Progenitor cell of endocrine pancreas (in vitro differentiated cells): ENCODE data around the gene PFDN2. TPM values are rescaled to one million over a fixed set of nuclear protein-coding genes. Genes with fewer than 3 reads are reported as not detected.

Experiments used
- DNase-seq: peaks from one replicate; pipeline ENCODE4 v3.0.0; 2021; ENCODE audit warnings: low spot score; ENCODE audit not compliant: unreplicated experiment
- H3K27ac Mint-ChIP-seq: 2 replicates; pipeline ENCODE4 v1.8.0; 2021; ENCODE audit warnings: mild to moderate bottlenecking, moderate library complexity, mixed read lengths
- H3K27me3 Mint-ChIP-seq: 2 replicates; pipeline ENCODE4 v1.8.0; 2021; ENCODE audit warnings: mixed read lengths
- H3K36me3 Mint-ChIP-seq: 2 replicates; pipeline ENCODE4 v1.8.0; 2022; ENCODE audit warnings: mixed read lengths; ENCODE audit not compliant: insufficient read depth
- H3K4me1 Mint-ChIP-seq: 2 replicates; pipeline ENCODE4 v1.8.0; 2021; ENCODE audit warnings: low read depth, mixed read lengths
- H3K4me3 Mint-ChIP-seq: 2 replicates; pipeline ENCODE4 v1.8.0; 2021; ENCODE audit warnings: low read depth, mild to moderate bottlenecking, moderate library complexity, mixed read lengths
- H3K9me3 Mint-ChIP-seq: 2 replicates; pipeline ENCODE4 v1.8.0; 2021; ENCODE audit warnings: low read depth, mixed read lengths
- CTCF ChIP-seq: fragments of 200-600 bp; sonication (generic); IDR thresholded peaks from one replicate; pipeline ENCODE4 v1.5.0; 2021; ENCODE audit warnings: antibody characterized with exemption, mild to moderate bottlenecking; ENCODE audit not compliant: unreplicated experiment
- long read RNA-seq: library from polyadenylated mRNA; unstranded; transcript quantifications from one replicate; pipeline ENCODE4 v2.0.0, GENCODE V29; 2020
- total RNA-seq: library from RNA; stranded (reverse); gene quantifications from 2 replicates; pipeline ENCODE4 v1.2.1, GENCODE V29; 2021

PFDN2 gene
- total RNA-seq: 54.8 and 57.9 TPM in 2 replicates
- long read RNA-seq, transcript PFDN2-201 (4 exons, 677 nt): major isoform, 10 of 10 reads
- long read RNA-seq, partial matches to known transcripts: 0 of 10 reads
- long read RNA-seq, other reads (novel, unspliced or antisense): 0 of 10 reads

- H3K4me3 Mint-ChIP-seq: peak within 1 kb of the TSS; percentile 95
- H3K27me3 Mint-ChIP-seq: no peaks in the 10 kb centered on the region
These were observed at the start of gene PFDN2, which contains the start of gene NIT1 for GRCh38 chr1:161117759-161118581. PFDN2 (minus strand) TSS chr1:161118037; CDS start chr1:161118026, 11 bp downstream. NIT1 (plus strand) TSS chr1:161118105; CDS start chr1:161118177, 72 bp downstream.

GRCh38 chr1:161166669-161167548, 49.1 kb upstream of the PFDN2 start:
- Mint-ChIP-seq H3K9me3 (no peaks in the 10 kb centered on the region), H3K4me3 (peak overlapping the region; percentile 87), H3K36me3 (peaks cover 27% of the 10 kb centered on the region), H3K27me3 (no peaks in the 10 kb centered on the region), H3K4me1 (peaks cover 14% of the 10 kb centered on the region), H3K27ac (peak overlapping the region; percentile 95)
- TF ChIP-seq CTCF: peak; percentile 4
- no peak for DNase-seq

More at GRCh38 chr1:161117759-161118581, at the start of gene PFDN2, which contains the start of gene NIT1:
- Mint-ChIP-seq H3K4me1 (peaks cover 24% of the 10 kb centered on the region), H3K27ac (peak within 1 kb of the TSS; percentile 97), H3K9me3 (no peaks in the 10 kb centered on the region), H3K36me3 (peaks cover 12% of the 10 kb centered on the region)
- TF ChIP-seq CTCF: no peak
- DNase-seq: peak; percentile 82

GRCh38 chr1:161165742-161166668, 48.2 kb upstream of the PFDN2 start, which contains the start of gene PPOX:
PPOX (plus strand) TSS chr1:161166426; CDS start chr1:161166848, 422 bp downstream.
- peaks cover 17% of the 10 kb centered on the region for H3K4me1 Mint-ChIP-seq
- peaks cover 30% of the 10 kb centered on the region for H3K36me3 Mint-ChIP-seq
- H3K27me3 Mint-ChIP-seq: no peaks in the 10 kb centered on the region
- peak; percentile 49 for TF ChIP-seq CTCF
- H3K27ac Mint-ChIP-seq: peak within 1 kb of the TSS; percentile 95
- peak; percentile 81 for DNase-seq
- no peaks in the 10 kb centered on the region for H3K9me3 Mint-ChIP-seq
- H3K4me3 Mint-ChIP-seq: peak within 1 kb of the TSS; percentile 87

GRCh38 chr1:161164901-161165610, 47.2 kb upstream of the PFDN2 start:
- no peak for DNase-seq
- peak overlapping the region; percentile 69 for H3K27ac Mint-ChIP-seq
- no peaks in the 10 kb centered on the region for H3K9me3 Mint-ChIP-seq
- H3K4me3 Mint-ChIP-seq: peak overlapping the region; percentile 38
- peaks cover 29% of the 10 kb centered on the region for H3K36me3 Mint-ChIP-seq
- H3K4me1 Mint-ChIP-seq: peaks cover 20% of the 10 kb centered on the region
- TF ChIP-seq CTCF: no peak
- no peaks in the 10 kb centered on the region for H3K27me3 Mint-ChIP-seq
